MM.1S (cell line): ENCODE data around the gene ADPRH.

Experiments used
- DNase-seq: peaks from one replicate; pipeline ENCODE4 v3.0.0-alpha.2; 2015
- H2AFZ ChIP-seq: fragments of 300-600 bp; sonication (generic); 2 replicates; pipeline ENCODE4 v1.6.0; 2016; ENCODE audit warnings: antibody characterized with exemption, low read length
- H3F3A ChIP-seq: fragments of 300-600 bp; sonication (generic); 2 replicates; pipeline ENCODE4 v1.6.1; 2016; ENCODE audit warnings: mild to moderate bottlenecking, antibody characterized with exemption, low read length, moderate library complexity, mixed read lengths; ENCODE audit not compliant: insufficient read depth
- H3K27ac ChIP-seq: fragments of 300-600 bp; sonication (generic); 2 replicates; pipeline ENCODE4 v1.5.1; 2016; ENCODE audit warnings: mild to moderate bottlenecking, low read length
- H3K27me3 ChIP-seq: fragments of 300-600 bp; sonication (generic); replicated peaks from 2 replicates; pipeline ENCODE4 v1.6.0; 2016; ENCODE audit warnings: low read length; ENCODE audit not compliant: insufficient read depth
- H3K36me3 ChIP-seq: fragments of 300-600 bp; sonication (generic); replicated peaks from 2 replicates; pipeline ENCODE4 v1.6.1; 2016; ENCODE audit warnings: mild to moderate bottlenecking, low read length, mixed read lengths; ENCODE audit not compliant: insufficient read depth
- H3K4me1 ChIP-seq: fragments of 300-600 bp; sonication (generic); 2 replicates; pipeline ENCODE4 v1.6.1; 2016; ENCODE audit warnings: low read length, mixed read lengths
- H3K4me2 ChIP-seq: fragments of 300-600 bp; sonication (generic); 2 replicates; pipeline ENCODE4 v1.6.0; 2016; ENCODE audit warnings: low read depth, low read length
- H3K4me3 ChIP-seq: fragments of 300-600 bp; sonication (generic); 2 replicates; pipeline ENCODE4 v1.5.1; 2016; ENCODE audit warnings: low read length, mixed read lengths
- H3K79me2 ChIP-seq: fragments of 300-600 bp; sonication (generic); 2 replicates; pipeline ENCODE4 v1.6.1; 2016; ENCODE audit warnings: mixed run types, low read length, mixed read lengths
- H3K9ac ChIP-seq: fragments of 300-600 bp; sonication (generic); 2 replicates; pipeline ENCODE4 v1.6.1; 2016; ENCODE audit warnings: low read length, mixed read lengths
- H3K9me2 ChIP-seq: fragments of 300-600 bp; sonication (generic); replicated peaks from 2 replicates; pipeline ENCODE4 v1.6.1; 2016; ENCODE audit warnings: mild to moderate bottlenecking, low read length, mixed read lengths; ENCODE audit not compliant: insufficient read depth
- H3K9me3 ChIP-seq: fragments of 300-600 bp; sonication (generic); replicated peaks from 2 replicates; pipeline ENCODE4 v1.6.1; 2016; ENCODE audit warnings: mild to moderate bottlenecking, low read length, mixed read lengths; ENCODE audit not compliant: insufficient read depth
- H4K20me1 ChIP-seq: fragments of 300-600 bp; sonication (generic); 2 replicates; pipeline ENCODE4 v1.6.1; 2016; ENCODE audit warnings: mild to moderate bottlenecking, low read length, moderate library complexity, mixed read lengths; ENCODE audit not compliant: insufficient read depth
- EZH2 ChIP-seq: fragments of 300-600 bp; sonication (generic); optimal IDR thresholded peaks from 2 replicates; pipeline ENCODE3; 2017; ENCODE audit warnings: low read depth, mild to moderate bottlenecking, antibody characterized with exemption, low read length, mixed read lengths
- EZH2phosphoT487 ChIP-seq: fragments of 300-600 bp; sonication (generic); IDR thresholded peaks from 2 replicates; pipeline ENCODE4 v1.6.1; 2018; ENCODE audit warnings: antibody characterized with exemption, low read length
- TF ChIP-seq, protein P1 (sequence below): fragments of 300-600 bp; sonication (generic); IDR thresholded peaks from 2 replicates; pipeline ENCODE4 v1.5.1; 2016; ENCODE audit warnings: antibody characterized with exemption, low read length, mixed read lengths

ADPRH gene

DNA sequence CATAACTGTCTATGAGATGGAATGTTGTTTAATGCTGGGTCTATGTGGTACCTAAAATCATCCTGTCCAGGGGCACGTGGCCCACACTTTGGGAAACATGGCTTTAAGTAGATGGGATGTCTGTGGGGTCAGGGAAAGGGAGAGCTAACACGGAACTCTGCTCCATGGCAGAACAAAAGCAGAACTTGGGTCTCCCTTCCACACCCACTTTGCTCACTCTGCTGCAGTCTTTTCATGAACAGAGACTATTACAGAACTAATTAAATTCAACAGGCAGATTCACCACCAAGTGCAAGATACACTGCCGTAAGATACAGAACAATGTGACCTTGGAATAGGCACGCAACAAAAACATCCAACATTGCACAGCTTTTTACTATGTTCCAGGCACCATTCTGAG lies 52.9 kb downstream of the ADPRH start:
- Histone ChIP-seq H3K4me3 (no peak overlapping the region), H3F3A (no peaks in the 10 kb centered on the region), H3K4me1 (peaks cover 18% of the 10 kb centered on the region), H3K9me2 (no peaks in the 10 kb centered on the region), H3K4me2 (no peak overlapping the region), H4K20me1 (no peaks in the 10 kb centered on the region), H3K9ac (no peak overlapping the region), H3K36me3 (no peaks in the 10 kb centered on the region), H3K27me3 (no peaks in the 10 kb centered on the region), H2AFZ (no peak overlapping the region), H3K9me3 (no peaks in the 10 kb centered on the region), H3K79me2 (no peaks in the 10 kb centered on the region), H3K27ac (no peak overlapping the region)
- no peak for DNase-seq
- TF ChIP-seq EZH2phosphoT487, result no peak
- TF ChIP-seq EZH2, result no peak
- TF ChIP-seq, protein P1, sequence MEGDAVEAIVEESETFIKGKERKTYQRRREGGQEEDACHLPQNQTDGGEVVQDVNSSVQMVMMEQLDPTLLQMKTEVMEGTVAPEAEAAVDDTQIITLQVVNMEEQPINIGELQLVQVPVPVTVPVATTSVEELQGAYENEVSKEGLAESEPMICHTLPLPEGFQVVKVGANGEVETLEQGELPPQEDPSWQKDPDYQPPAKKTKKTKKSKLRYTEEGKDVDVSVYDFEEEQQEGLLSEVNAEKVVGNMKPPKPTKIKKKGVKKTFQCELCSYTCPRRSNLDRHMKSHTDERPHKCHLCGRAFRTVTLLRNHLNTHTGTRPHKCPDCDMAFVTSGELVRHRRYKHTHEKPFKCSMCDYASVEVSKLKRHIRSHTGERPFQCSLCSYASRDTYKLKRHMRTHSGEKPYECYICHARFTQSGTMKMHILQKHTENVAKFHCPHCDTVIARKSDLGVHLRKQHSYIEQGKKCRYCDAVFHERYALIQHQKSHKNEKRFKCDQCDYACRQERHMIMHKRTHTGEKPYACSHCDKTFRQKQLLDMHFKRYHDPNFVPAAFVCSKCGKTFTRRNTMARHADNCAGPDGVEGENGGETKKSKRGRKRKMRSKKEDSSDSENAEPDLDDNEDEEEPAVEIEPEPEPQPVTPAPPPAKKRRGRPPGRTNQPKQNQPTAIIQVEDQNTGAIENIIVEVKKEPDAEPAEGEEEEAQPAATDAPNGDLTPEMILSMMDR, result no peak

DNA sequence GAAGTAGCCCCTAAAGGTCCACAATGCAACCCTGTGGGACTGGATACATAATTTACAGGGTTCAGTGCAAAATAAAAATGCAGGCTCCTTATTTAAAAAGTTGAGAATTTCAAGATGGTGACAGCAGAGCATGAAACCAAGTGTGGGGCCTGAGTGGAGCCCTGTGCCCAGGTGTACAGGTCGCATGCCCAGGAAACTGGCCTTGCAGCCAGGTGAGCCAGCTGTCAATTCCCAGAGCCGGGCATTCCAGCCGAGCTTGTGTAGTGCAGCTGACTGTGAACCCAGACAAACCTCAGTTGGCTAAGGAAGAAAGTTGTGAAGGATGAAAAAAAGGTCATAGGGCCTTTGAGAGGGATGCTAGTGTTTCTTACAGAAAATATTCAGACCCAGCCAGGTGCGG lies 53.5 kb downstream of the ADPRH start:
- TF ChIP-seq EZH2phosphoT487 (no peak), EZH2 (no peak)
- TF ChIP-seq, protein P1, result no peak
- Histone ChIP-seq H4K20me1 (no peaks in the 10 kb centered on the region), H3K4me1 (peaks cover 24% of the 10 kb centered on the region), H3K79me2 (no peaks in the 10 kb centered on the region), H3K9me3 (no peaks in the 10 kb centered on the region), H3F3A (0 out of 2 replicates have a peak, but pooled peaks cover under 1% of the 10 kb centered on the region), H2AFZ (no peak overlapping the region), H3K9me2 (no peaks in the 10 kb centered on the region), H3K27ac (no peak overlapping the region), H3K27me3 (no peaks in the 10 kb centered on the region), H3K4me2 (no peak overlapping the region), H3K36me3 (no peaks in the 10 kb centered on the region), H3K9ac (no peak overlapping the region), H3K4me3 (no peak overlapping the region)
- DNase-seq, result no peak

DNA sequence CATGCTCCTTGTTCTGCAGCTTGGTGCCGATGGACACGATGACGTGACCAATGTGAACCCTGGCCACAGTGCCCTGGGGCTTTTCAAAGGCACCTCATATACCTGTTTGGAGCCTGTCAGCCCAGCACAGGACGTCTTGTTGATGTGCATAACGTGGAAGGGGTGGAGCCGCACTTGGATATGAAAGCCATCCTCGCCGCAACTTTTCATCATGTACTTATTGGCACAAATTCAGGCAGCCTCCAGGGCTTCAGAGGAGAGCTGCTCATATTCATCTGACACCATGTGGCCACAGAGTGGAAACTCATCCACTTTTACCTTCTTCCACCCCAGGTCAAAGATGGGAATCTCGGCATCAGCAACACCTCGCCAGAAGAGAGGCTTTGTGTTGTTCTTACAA lies 56.4 kb downstream of the ADPRH start:
- Histone ChIP-seq H3K27me3 (no peaks in the 10 kb centered on the region), H3K4me3 (no peak overlapping the region), H3K27ac (no peak overlapping the region), H3K9ac (no peak overlapping the region), H3F3A (peaks cover 19% of the 10 kb centered on the region), H3K36me3 (no peaks in the 10 kb centered on the region), H4K20me1 (no peaks in the 10 kb centered on the region), H3K9me3 (no peaks in the 10 kb centered on the region), H3K4me1 (peaks cover 40% of the 10 kb centered on the region), H3K9me2 (no peaks in the 10 kb centered on the region), H3K4me2 (no peak overlapping the region), H3K79me2 (no peaks in the 10 kb centered on the region), H2AFZ (no peak overlapping the region; the same call in 1 of the 2 replicates)
- no peak for DNase-seq
- TF ChIP-seq, protein P1, result no peak
- no peak for TF ChIP-seq EZH2phosphoT487
- no peak for TF ChIP-seq EZH2
